K562 (cell line): ENCODE data around the gene RETN. TPM values are rescaled to one million over a fixed set of nuclear protein-coding genes. Genes with fewer than 3 reads are reported as not detected.

Experiments
- ATAC-seq: fragments of 200-7000 bp; cut with Tn5 transposase; 3 replicates; pipeline ENCODE4 v1.9.1; 2020; ENCODE audit warnings: moderate library complexity
- BruUV-seq: library from RNA; stranded (reverse); fragments of 400-500 nt; replicated peaks from 2 replicates; lab custom pipeline; 2021; lab: Mats Ljungman, UMichigan
- CTCF ChIA-PET: fragments of 300-600 bp; formaldehyde crosslinking; extraction: SDS; loops from one replicate; lab custom pipeline; 2021; ENCODE audit warnings: low intra/inter-chr PET ratio; lab: Yijun Ruan, JAX
- POLR2A ChIA-PET: fragments of 300-600, 350-650 bp; sonication (Branson Sonifier 250); formaldehyde crosslinking; extraction: SDS; loops from one replicate; lab custom pipeline; 2021; ENCODE audit warnings: antibody characterized with exemption, inconsistent platforms; lab: Yijun Ruan, JAX
- DNase-seq, 4 experiments: peaks; one replicate each; pipeline versions ENCODE4 v3.0.0 to v3.0.0-alpha.2; 2011 to 2018; ENCODE audit warnings: low spot score in 3 of 4, mixed read lengths in 3 of 4; ENCODE audit errors: extremely low read depth in 1 of 4
- FAIRE-seq: peaks from 2 replicates; lab custom pipeline; 2011; peaks lifted over from hg19 to GRCh38; lab: Jason Lieb, UNC
- H2AFZ ChIP-seq: 2 replicates; pipeline ENCODE4 v1.6.0; 2011; ENCODE audit warnings: low read depth, low read length, control low read depth, inconsistent platforms
- H3K27ac ChIP-seq: fragments of 200-600 bp; 3 replicates; pipeline ENCODE4 v1.8.0; 2011; ENCODE audit warnings: low read depth, mild to moderate bottlenecking, control low read depth, inconsistent platforms, low read length, moderate library complexity, mixed read lengths; ENCODE audit errors: extremely low read depth
- H3K27me3 ChIP-seq, 2 experiments: fragments of 300-600 bp in 1 of 2; 2 replicates in 1 of 2; 3 replicates in 1 of 2; pipeline versions ENCODE4 v1.6.0 to v1.8.0; 2011; ENCODE audit warnings: inconsistent platforms in 2 of 2, low read length in 2 of 2, mild to moderate bottlenecking in 1 of 2, mixed read lengths in 1 of 2, moderate library complexity in 1 of 2; ENCODE audit not compliant: control insufficient read depth in 2 of 2, insufficient read depth in 2 of 2
- H3K36me3 ChIP-seq: fragments of 300-600 bp; 3 replicates; pipeline ENCODE4 v1.8.0; 2011; ENCODE audit warnings: mild to moderate bottlenecking, low read length, inconsistent platforms; ENCODE audit not compliant: control insufficient read depth, insufficient read depth
- H3K4me1 ChIP-seq, 2 experiments: fragments of 200-600 bp in 1 of 2; replicated peaks in 1 of 2; 2 replicates in 1 of 2; 3 replicates in 1 of 2; pipeline versions ENCODE4 v1.5.1 to v1.8.0; 2011; ENCODE audit warnings: inconsistent platforms in 2 of 2, low read length in 2 of 2, mild to moderate bottlenecking in 1 of 2, mixed read lengths in 1 of 2, moderate library complexity in 1 of 2; ENCODE audit not compliant: control insufficient read depth in 2 of 2, insufficient read depth in 2 of 2
- H3K4me2 ChIP-seq: 2 replicates; pipeline ENCODE4 v1.6.1; 2011; ENCODE audit warnings: low read length, control low read depth, inconsistent platforms, mixed read lengths; ENCODE audit not compliant: insufficient read depth
- H3K4me3 ChIP-seq: fragments of 200-600 bp; sonication (generic), shearing (Covaris generic); 2 replicates; pipeline ENCODE4 v1.5.1; 2016; ENCODE audit warnings: control low read depth, inconsistent platforms
- H3K79me2 ChIP-seq: fragments of 200-600 bp; 3 replicates; pipeline ENCODE4 v1.8.0; 2011; ENCODE audit warnings: low read length, inconsistent platforms; ENCODE audit not compliant: control insufficient read depth, insufficient read depth
- H3K9ac ChIP-seq, 2 experiments: 2 replicates each; pipeline versions ENCODE4 v1.6.0 to v1.6.1; 2011; ENCODE audit warnings: low read depth in 2 of 2, low read length in 2 of 2, control low read depth in 1 of 2, inconsistent platforms in 1 of 2, mild to moderate bottlenecking in 1 of 2, mixed read lengths in 1 of 2; ENCODE audit not compliant: insufficient read depth in 1 of 2
- H3K9me1 ChIP-seq: one replicate; pipeline ENCODE4 v1.6.0; 2011; ENCODE audit warnings: inconsistent platforms, mild to moderate bottlenecking, low read length, moderate library complexity; ENCODE audit not compliant: control insufficient read depth, insufficient read depth
- H3K9me3 ChIP-seq: replicated peaks from 2 replicates; pipeline ENCODE4 v1.5.1; 2011; ENCODE audit warnings: low read depth, low read length, inconsistent platforms; ENCODE audit not compliant: control insufficient read depth, insufficient read depth
- H4K20me1 ChIP-seq: replicated peaks from 2 replicates; pipeline ENCODE4 v1.6.1; 2011; ENCODE audit warnings: low read length, inconsistent platforms, mixed read lengths; ENCODE audit not compliant: control insufficient read depth, insufficient read depth
- NFRKB ChIP-seq: fragments of 450-650 bp; IDR thresholded peaks from 2 replicates; pipeline ENCODE4 v1.6.1; 2016; ENCODE audit warnings: low read depth
- PHF8 ChIP-seq: fragments of 200-600 bp; sonication (generic); IDR thresholded peaks from 2 replicates; pipeline ENCODE4 v1.6.1; 2012; ENCODE audit warnings: mixed run types, mild to moderate bottlenecking, inconsistent platforms, low read length, moderate library complexity, borderline replicate concordance
- TAF1 ChIP-seq: IDR thresholded peaks from 2 replicates; pipeline ENCODE4 v1.6.1; 2011; ENCODE audit warnings: mild to moderate bottlenecking, low read length, moderate library complexity; ENCODE audit not compliant: insufficient read depth, control insufficient read depth, severe bottlenecking; ENCODE audit errors: extremely low read depth
- ZNF174 ChIP-seq: fragments of 250-450 bp; sonication (Bioruptor Pico); IDR thresholded peaks from 2 replicates; pipeline ENCODE4 v1.4.0; 2020; ENCODE audit warnings: mild to moderate bottlenecking
- WGBS: fragments of 100-300 bp; shearing (Covaris generic); methylation state at CpG from one replicate; pipeline ENCODE4 v1.1.6; 2016; ENCODE audit warnings: low coverage, mixed read lengths; ENCODE audit not compliant: insufficient coverage; ENCODE audit errors: missing lambda C conversion rate; 5-methylcytosine and 5-hydroxymethylcytosine counted together
- in situ Hi-C: fragments of 300-500 bp; cut with MboI; formaldehyde crosslinking; loops from 4 replicates; pipeline ENCODE4 v1.15.0; 2018; ENCODE audit warnings: inconsistent platforms, mixed read lengths
- intact Hi-C: fragments of 100-400 bp; cut with micrococcal nuclease; formaldehyde crosslinking; loops from 2 replicates; pipeline ENCODE4 v1.14.2; 2022
- polyA plus RNA-seq, 8 experiments: library from polyadenylated mRNA; depleted of rRNA in 4 of 8; stranded (reverse) in 5 of 8; unstranded in 3 of 8; fragments of >200 nt; fragmentation: Nextera tagmentation in 2 of 8; fragmentation: Illumina TruSeq in 1 of 8; extraction: Ambion mirVana in 2 of 8; extraction: Trizol in 1 of 8; gene quantifications; 2 replicates each; pipeline versions ENCODE4 v1.2.1 to v1.2.3, GENCODE V29; 2011 to 2014; ENCODE audit warnings: inconsistent platforms in 1 of 8, missing spikeins in 1 of 8
- total RNA-seq, 7 experiments: library from RNA; depleted of rRNA in 6 of 7; stranded (reverse); fragments of >200 nt in 6 of 7; fragmentation: Illumina TruSeq in 2 of 7; extraction: Trizol in 2 of 7; gene quantifications; 2 replicates each; pipeline versions ENCODE4 v1.2.1 to v1.2.3, GENCODE V29; 2011 to 2021; ENCODE audit warnings: low replicate concordance in 1 of 7
- TF ChIP-seq, protein P1 (sequence below): fragments of 250-450 bp; sonication (Bioruptor Pico); IDR thresholded peaks from 2 replicates; pipeline ENCODE4 v1.5.0; 2021; ENCODE audit warnings: mild to moderate bottlenecking, borderline replicate concordance
- TF ChIP-seq, protein P2 (sequence below), 2 experiments: fragments of 450-650 bp; IDR thresholded peaks; 2 replicates each; pipeline ENCODE4 v1.6.1; 2016; ENCODE audit warnings: mild to moderate bottlenecking in 2 of 2, borderline replicate concordance in 1 of 2, low read depth in 1 of 2, moderate library complexity in 1 of 2

The RETN gene
- total and polyA plus RNA-seq, 9 of the 15 experiments (the other 6 are each of a cell fraction or from before 2014, with no cell fraction given): not detected

DNA sequence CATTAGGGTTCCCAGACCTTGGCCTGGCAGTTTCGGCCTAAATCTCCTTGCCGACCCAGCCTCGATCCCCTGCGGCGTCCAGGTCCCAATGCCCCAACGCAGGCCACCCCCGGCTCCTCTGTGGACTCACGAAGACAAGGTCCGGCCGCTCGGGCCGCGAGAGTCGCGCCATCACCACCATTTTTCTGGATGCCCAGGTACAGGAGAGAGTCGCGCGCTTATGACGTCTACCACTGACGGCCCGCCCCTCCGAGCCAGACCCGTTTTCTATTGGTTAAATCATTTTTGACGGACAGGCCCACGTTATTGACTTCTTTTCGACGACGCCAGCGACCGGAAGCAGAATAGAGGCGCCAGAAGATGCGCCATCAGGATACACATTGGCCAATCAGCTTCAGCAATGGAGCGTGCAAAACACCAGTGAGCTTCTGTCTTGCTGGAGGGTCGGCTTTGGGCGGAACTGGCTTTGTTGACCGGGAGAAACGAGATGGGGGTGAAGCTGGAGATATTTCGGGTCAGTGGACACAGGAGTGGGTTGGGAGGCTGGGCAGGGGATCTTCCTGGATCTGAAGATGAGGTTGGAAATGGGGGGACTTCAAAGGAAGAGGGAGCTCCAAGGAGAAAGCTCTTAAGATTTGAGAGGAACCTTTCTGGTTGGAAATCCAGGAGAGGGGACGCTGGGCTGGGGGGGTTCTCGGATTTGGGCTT lies 39.3 kb upstream of the RETN start, which contains the start of the genes PET100 and XAB2 (continued):
- TF ChIP-seq ZNF174 (CRISPR knock-in tag): no peak
- TF ChIP-seq, protein P1, sequence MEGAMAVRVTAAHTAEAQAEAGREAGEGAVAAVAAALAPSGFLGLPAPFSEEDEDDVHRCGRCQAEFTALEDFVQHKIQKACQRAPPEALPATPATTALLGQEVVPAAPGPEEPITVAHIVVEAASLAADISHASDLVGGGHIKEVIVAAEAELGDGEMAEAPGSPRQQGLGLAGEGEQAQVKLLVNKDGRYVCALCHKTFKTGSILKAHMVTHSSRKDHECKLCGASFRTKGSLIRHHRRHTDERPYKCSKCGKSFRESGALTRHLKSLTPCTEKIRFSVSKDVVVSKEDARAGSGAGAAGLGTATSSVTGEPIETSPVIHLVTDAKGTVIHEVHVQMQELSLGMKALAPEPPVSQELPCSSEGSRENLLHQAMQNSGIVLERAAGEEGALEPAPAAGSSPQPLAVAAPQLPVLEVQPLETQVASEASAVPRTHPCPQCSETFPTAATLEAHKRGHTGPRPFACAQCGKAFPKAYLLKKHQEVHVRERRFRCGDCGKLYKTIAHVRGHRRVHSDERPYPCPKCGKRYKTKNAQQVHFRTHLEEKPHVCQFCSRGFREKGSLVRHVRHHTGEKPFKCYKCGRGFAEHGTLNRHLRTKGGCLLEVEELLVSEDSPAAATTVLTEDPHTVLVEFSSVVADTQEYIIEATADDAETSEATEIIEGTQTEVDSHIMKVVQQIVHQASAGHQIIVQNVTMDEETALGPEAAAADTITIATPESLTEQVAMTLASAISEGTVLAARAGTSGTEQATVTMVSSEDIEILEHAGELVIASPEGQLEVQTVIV (CRISPR knock-in tag): no peak

GRCh38 chr19:7631577-7631976 lies 37.3 kb upstream of the RETN start:
- Histone ChIP-seq H3K27me3 (no peaks in the 10 kb centered on the region), H3K4me2 (no peak overlapping the region), H3K9me1 (no peaks in the 10 kb centered on the region), H2AFZ (no peak overlapping the region), H3K4me3 (no peak overlapping the region), H3K79me2 (peaks cover 46% of the 10 kb centered on the region), H3K27ac (no peak overlapping the region), H3K4me1 (peaks cover 19 to 35% of the 10 kb centered on the region in 2 experiments; a peak in 4 of 5 replicates), H4K20me1 (no peaks in the 10 kb centered on the region), H3K36me3 (peaks cover 23% of the 10 kb centered on the region; the same call in 2 of the 3 replicates), H3K9me3 (no peaks in the 10 kb centered on the region), H3K9ac (no peak overlapping the region)
- intact Hi-C loops (no loop called here), in situ Hi-C loops (no loop called here)
- FAIRE-seq (no peak), DNase-seq (no peak), ATAC-seq (no peak)
- WGBS: 83% methylated on average over 11 of the region's 12 CpGs
- ChIA-PET CTCF (no interaction called here), POLR2A (interaction anchor here (4.8 kb wide), 1 partner anchor 13 kb away, joined by 22 read pairs; no protein-coding TSS in a partner anchor)
- BruUV-seq: no TSS peak
- TF ChIP-seq TAF1 (no peak), PHF8 (no peak), NFRKB (no peak)
- TF ChIP-seq, protein P2, sequence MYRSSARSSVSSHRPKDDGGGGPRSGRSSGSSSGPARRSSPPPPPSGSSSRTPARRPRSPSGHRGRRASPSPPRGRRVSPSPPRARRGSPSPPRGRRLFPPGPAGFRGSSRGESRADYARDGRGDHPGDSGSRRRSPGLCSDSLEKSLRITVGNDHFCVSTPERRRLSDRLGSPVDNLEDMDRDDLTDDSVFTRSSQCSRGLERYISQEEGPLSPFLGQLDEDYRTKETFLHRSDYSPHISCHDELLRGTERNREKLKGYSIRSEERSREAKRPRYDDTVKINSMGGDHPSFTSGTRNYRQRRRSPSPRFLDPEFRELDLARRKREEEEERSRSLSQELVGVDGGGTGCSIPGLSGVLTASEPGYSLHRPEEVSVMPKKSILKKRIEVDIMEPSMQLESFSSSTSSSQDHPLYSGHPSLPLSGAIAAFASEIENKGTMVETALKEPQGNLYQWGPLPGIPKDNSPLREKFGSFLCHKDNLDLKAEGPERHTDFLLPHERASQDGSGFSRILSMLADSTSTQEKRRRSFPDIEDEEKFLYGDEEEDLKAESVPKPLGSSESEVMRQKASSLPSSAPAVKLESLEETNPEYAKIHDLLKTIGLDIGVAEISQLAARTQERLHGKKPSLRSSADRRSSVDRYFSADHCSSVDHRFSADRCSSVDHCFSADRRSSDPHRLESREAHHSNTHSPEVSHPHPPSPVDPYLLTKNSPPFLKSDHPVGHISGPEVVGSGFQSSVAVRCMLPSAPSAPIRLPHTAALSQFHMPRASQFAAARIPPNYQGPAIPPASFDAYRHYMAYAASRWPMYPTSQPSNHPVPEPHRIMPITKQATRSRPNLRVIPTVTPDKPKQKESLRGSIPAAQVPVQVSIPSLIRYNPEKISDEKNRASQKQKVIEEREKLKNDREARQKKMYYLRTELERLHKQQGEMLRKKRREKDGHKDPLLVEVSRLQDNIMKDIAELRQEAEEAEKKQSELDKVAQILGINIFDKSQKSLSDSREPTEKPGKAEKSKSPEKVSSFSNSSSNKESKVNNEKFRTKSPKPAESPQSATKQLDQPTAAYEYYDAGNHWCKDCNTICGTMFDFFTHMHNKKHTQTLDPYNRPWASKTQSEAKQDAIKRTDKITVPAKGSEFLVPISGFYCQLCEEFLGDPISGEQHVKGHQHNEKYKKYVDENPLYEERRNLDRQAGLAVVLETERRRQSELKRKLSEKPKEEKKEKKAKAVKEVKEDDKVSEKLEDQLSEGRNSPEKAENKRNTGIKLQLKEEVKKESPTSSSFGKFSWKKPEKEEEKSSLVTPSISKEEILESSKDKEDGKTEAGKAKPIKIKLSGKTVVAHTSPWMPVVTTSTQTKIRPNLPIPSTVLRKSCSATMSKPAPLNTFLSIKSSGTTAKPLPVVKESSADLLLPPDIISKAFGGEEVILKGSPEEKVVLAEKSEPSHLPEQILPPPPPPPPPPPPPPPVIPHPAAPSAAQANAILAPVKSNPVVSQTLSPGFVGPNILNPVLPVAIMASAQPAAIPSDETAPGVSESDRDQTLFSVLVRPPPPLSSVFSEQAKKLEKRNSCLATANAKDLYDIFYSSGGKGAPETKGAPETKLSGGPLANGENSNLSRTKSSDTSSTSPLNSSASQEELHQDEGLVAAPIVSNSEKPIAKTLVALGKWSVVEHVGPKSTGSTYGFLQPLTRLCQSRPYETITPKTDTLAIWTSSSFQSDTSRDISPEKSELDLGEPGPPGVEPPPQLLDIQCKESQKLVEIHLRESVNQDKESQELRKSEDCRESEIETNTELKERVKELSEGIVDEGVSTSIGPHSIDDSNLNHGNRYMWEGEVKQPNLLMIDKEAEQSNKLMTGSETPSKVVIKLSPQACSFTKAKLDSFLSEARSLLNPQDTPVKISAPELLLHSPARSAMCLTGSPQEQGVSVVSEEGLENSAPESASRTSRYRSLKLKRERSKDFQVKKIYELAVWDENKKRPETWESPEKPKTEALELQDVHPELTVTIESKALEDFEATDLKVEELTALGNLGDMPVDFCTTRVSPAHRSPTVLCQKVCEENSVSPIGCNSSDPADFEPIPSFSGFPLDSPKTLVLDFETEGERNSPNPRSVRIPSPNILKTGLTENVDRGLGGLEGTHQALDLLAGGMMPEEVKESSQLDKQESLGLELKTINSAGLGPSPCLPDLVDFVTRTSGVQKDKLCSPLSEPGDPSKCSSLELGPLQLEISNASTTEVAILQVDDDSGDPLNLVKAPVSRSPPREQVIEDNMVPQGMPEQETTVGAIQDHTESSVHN (IDR thresholded peaks at IDR 0.05; ENCODE audit: borderline replicate concordance in 1 of 2, low read depth in 1 of 2): no peak
